Measurements from ENCODE around the gene BCKDHB. TPM values are rescaled to one million over a fixed set of nuclear protein-coding genes. Genes with fewer than 3 reads are reported as not detected.

Gene BCKDHB
- total RNA-seq, 4 donors from 2014 or later, result 12.0 to 32.4 (median 20.6) TPM

DNA sequence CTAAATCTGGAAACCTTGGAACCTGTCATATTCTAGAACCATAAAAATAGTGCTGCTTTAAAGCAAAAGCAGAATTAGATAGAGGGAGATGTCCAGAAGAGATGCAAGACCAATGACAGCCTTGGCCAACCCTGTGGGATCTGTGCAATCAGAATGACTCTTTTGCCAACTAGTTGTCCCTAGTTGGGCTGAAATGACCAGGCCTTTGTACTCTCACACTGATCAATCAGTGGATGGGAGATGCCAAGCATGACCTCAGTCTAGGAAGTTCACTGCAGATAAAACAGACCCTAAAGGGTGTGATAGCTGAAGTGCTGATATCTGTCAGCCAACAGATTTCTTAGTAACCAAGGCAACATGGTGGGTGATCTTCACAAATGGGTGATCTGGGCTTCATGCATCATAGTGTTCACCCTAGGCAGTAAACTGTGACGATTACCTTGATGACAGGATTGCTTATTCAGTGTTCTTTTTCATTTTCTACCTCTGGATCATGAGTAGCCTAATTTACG is 52.1 kb downstream of the BCKDHB start:
- H3K27ac ChIP-seq, result no peak overlapping the region
- TF ChIP-seq POLR2A (IDR thresholded peaks at IDR 0.05) (no peak), EP300 (IDR thresholded peaks at IDR 0.05) (no peak), POLR2AphosphoS5 (IDR thresholded peaks at IDR 0.05) (no peak)
- TF ChIP-seq, protein P1, sequence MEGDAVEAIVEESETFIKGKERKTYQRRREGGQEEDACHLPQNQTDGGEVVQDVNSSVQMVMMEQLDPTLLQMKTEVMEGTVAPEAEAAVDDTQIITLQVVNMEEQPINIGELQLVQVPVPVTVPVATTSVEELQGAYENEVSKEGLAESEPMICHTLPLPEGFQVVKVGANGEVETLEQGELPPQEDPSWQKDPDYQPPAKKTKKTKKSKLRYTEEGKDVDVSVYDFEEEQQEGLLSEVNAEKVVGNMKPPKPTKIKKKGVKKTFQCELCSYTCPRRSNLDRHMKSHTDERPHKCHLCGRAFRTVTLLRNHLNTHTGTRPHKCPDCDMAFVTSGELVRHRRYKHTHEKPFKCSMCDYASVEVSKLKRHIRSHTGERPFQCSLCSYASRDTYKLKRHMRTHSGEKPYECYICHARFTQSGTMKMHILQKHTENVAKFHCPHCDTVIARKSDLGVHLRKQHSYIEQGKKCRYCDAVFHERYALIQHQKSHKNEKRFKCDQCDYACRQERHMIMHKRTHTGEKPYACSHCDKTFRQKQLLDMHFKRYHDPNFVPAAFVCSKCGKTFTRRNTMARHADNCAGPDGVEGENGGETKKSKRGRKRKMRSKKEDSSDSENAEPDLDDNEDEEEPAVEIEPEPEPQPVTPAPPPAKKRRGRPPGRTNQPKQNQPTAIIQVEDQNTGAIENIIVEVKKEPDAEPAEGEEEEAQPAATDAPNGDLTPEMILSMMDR (IDR thresholded peaks at IDR 0.05), result no peak
- WGBS, 2 donors (ENCODE audit: low coverage in 1 of 2), result 83 to 89% methylated on average over 2 of the region's 2 CpGs
- H3K36me3 ChIP-seq, result no peaks in the 10 kb centered on the region
- no peak for ATAC-seq
- peaks cover 0 to 3% (median 0%) of the 10 kb centered on the region in 3 donors for H3K4me1 ChIP-seq
- H3K27me3 ChIP-seq, result no peaks in the 10 kb centered on the region
- no peak overlapping the region for H3K4me3 ChIP-seq
- H3K9me3 ChIP-seq, result no peaks in the 10 kb centered on the region

DNA sequence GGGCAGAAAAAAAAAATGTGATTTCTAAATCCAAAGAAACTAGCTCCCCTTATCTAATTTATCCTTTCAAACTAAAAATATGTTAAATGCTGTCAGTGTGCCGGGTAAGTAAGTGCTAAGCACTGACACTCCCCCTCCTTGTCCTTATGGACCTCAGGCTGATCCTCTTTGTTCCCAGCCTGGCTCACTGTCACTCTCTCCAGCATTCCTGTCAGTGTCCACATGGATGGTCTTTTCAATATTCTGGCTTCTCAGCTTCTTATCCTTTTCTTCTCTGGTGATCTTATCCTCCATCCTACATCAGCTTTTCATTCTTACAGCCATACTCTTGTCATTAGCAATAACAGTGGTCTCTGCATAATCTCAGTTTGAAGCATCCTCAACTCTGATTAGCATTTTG is 55.0 kb downstream of the BCKDHB start:
- TF ChIP-seq POLR2A (IDR thresholded peaks at IDR 0.05) (no peak), POLR2AphosphoS5 (IDR thresholded peaks at IDR 0.05) (no peak), EP300 (IDR thresholded peaks at IDR 0.05) (no peak)
- TF ChIP-seq, protein P1 (IDR thresholded peaks at IDR 0.05), result no peak
- 85 to 100% methylated on average over 1 of the region's 1 CpG for WGBS, 2 donors (ENCODE audit: low coverage in 1 of 2)

DNA sequence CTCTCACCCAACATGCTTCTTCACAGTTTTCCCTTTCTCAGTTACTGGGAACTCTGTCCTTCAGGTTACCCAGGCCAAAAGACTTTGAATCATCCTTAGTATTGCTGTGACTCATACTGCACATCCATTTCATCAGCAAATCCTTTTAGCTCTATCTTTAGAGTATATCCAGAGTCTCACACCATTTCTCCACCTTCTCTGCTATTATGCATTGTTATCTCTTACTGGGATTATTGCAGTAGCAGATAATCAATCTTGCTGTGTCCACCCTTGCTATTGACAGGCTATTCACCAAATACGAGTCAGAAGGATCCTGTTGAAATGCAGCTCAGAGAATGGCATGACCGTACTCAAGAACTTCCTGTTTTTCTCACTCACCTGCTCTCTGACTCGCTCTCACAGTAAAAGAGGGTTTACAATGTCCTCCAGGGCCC is 57.3 kb downstream of the BCKDHB start:
- TF ChIP-seq, protein P1 (IDR thresholded peaks at IDR 0.05), result no peak
- TF ChIP-seq POLR2A (IDR thresholded peaks at IDR 0.05) (no peak), EP300 (IDR thresholded peaks at IDR 0.05) (no peak), POLR2AphosphoS5 (IDR thresholded peaks at IDR 0.05) (no peak)
- no peaks in the 10 kb centered on the region for H3K9me3 ChIP-seq
- no peak for ATAC-seq
- H3K4me3 ChIP-seq, result no peak overlapping the region
- H3K36me3 ChIP-seq, result peaks cover 0 to 10% of the 10 kb centered on the region in 2 donors
- H3K27ac ChIP-seq, result no peak overlapping the region
- H3K27me3 ChIP-seq, result no peaks in the 10 kb centered on the region
- peaks cover 0 to 8% (median 0%) of the 10 kb centered on the region in 3 donors for H3K4me1 ChIP-seq
- WGBS, 2 donors (ENCODE audit: low coverage in 1 of 2), result 77 to 100% methylated on average over 2 to 3 of the region's 3 CpGs

More for the DNA sequence above, 55.0 kb downstream of the BCKDHB start:
- Histone ChIP-seq H3K36me3 (no peaks in the 10 kb centered on the region), H3K4me1 (peaks cover 0 to 8% (median 0%) of the 10 kb centered on the region in 3 donors), H3K27ac (no peak overlapping the region), H3K9me3 (no peaks in the 10 kb centered on the region), H3K4me3 (no peak overlapping the region), H3K27me3 (no peaks in the 10 kb centered on the region)
- ATAC-seq, result no peak

DNA sequence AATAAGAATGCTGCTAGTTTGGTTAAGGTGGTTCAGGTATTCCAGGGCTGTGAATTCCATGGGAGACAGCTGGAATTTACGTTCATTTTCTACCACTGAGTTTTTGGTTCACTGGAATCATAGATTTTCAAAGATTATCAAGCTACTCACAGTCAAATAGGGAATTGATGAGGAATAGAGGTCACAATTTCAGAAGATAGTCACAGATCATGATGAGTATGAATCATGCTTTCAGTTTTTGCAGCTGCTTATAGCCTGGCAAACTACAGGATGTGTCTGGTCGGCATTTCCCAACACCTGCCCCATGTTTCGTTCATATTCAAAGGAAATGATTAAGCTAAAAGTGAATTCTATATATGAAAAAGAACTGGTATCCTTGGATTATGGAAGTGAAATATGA is 58.7 kb downstream of the BCKDHB start:
- WGBS, 2 donors (ENCODE audit: low coverage in 1 of 2), result 73 to 81% methylated on average over 2 to 3 of the region's 3 CpGs
- Histone ChIP-seq H3K27ac (no peak overlapping the region), H3K27me3 (no peaks in the 10 kb centered on the region), H3K4me1 (peaks cover 0 to 8% (median 0%) of the 10 kb centered on the region in 3 donors), H3K4me3 (no peak overlapping the region), H3K9me3 (no peaks in the 10 kb centered on the region), H3K36me3 (peaks cover 0 to 10% of the 10 kb centered on the region in 2 donors)
- no peak for TF ChIP-seq POLR2A (IDR thresholded peaks at IDR 0.05)
- no peak for TF ChIP-seq EP300 (IDR thresholded peaks at IDR 0.05)
- TF ChIP-seq POLR2AphosphoS5 (IDR thresholded peaks at IDR 0.05), result no peak
- TF ChIP-seq, protein P1 (IDR thresholded peaks at IDR 0.05), result no peak
- no peak for ATAC-seq

DNA sequence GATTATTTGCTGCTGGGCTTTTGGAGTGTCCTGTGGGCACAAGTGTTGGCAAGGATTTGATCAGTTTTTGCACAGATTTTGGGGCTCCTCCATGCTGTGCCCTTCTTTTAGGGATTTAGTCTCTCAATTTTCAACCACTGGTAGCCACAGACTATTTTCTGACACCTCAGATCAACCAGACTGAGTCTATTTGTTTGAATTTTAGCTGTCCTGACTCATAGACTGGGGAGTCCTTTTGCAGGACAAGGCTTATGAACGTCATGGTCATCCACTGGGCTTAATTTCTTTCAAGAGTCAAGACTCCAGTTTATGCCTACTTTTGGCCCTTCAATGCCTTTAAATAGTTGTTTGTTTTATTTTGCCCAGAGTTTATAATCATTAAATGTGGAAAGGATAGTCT is 59.3 kb downstream of the BCKDHB start:
- no peak for ATAC-seq
- TF ChIP-seq, protein P1 (IDR thresholded peaks at IDR 0.05), result no peak
- no peak for TF ChIP-seq POLR2A (IDR thresholded peaks at IDR 0.05)
- no peak for TF ChIP-seq EP300 (IDR thresholded peaks at IDR 0.05)
- TF ChIP-seq POLR2AphosphoS5 (IDR thresholded peaks at IDR 0.05), result no peak
- Histone ChIP-seq H3K4me3 (no peak overlapping the region), H3K27ac (no peak overlapping the region), H3K4me1 (peaks cover 0 to 8% (median 0%) of the 10 kb centered on the region in 3 donors), H3K27me3 (no peaks in the 10 kb centered on the region), H3K36me3 (peaks cover 0 to 10% of the 10 kb centered on the region in 2 donors), H3K9me3 (no peaks in the 10 kb centered on the region)
- WGBS, 2 donors (ENCODE audit: low coverage in 1 of 2), result 88 to 90% methylated on average over 1 of the region's 1 CpG
